ENCODE results near the gene STK24. TPM values are rescaled to one million over a fixed set of nuclear protein-coding genes. Genes with fewer than 3 reads are reported as not detected.

Gene STK24
- total RNA-seq, 1 donor from 2014 or later, result 92.3 TPM

- no peak for DNase-seq (ENCODE audit: low spot score)
- Mint-ChIP-seq H3K4me3 (ENCODE audit: unreplicated experiment) (no peak overlapping the region), H3K27me3 (ENCODE audit: unreplicated experiment) (peaks cover 12% of the 10 kb centered on the region), H3K9me3 (ENCODE audit: unreplicated experiment) (no peaks in the 10 kb centered on the region), H3K36me3 (ENCODE audit: low read depth, unreplicated experiment) (peaks cover 9% of the 10 kb centered on the region), H3K4me1 (ENCODE audit: unreplicated experiment) (peaks cover 17% of the 10 kb centered on the region), H3K27ac (ENCODE audit: unreplicated experiment) (no peak overlapping the region)
- no peak for TF ChIP-seq CTCF (IDR thresholded peaks at IDR 0.05; ENCODE audit: unreplicated experiment)
Measured at GRCh38 chr13:98530217-98530616, 46.7 kb downstream of the STK24 start.

GRCh38 chr13:98529171-98529570 lies 47.7 kb downstream of the STK24 start:
- Mint-ChIP-seq H3K4me1 (ENCODE audit: unreplicated experiment) (peaks cover 21% of the 10 kb centered on the region), H3K27ac (ENCODE audit: unreplicated experiment) (no peak overlapping the region), H3K36me3 (ENCODE audit: low read depth, unreplicated experiment) (peaks cover 9% of the 10 kb centered on the region), H3K27me3 (ENCODE audit: unreplicated experiment) (peaks cover 12% of the 10 kb centered on the region), H3K4me3 (ENCODE audit: unreplicated experiment) (no peak overlapping the region), H3K9me3 (ENCODE audit: unreplicated experiment) (no peaks in the 10 kb centered on the region)
- no peak for DNase-seq (ENCODE audit: low spot score)
- TF ChIP-seq CTCF (IDR thresholded peaks at IDR 0.05; ENCODE audit: unreplicated experiment), result no peak

GRCh38 chr13:98528663-98529064 lies 48.2 kb downstream of the STK24 start:
- no peak for TF ChIP-seq CTCF (IDR thresholded peaks at IDR 0.05; ENCODE audit: unreplicated experiment)
- Mint-ChIP-seq H3K27me3 (ENCODE audit: unreplicated experiment) (peaks cover 13% of the 10 kb centered on the region), H3K4me1 (ENCODE audit: unreplicated experiment) (peaks cover 24% of the 10 kb centered on the region), H3K27ac (ENCODE audit: unreplicated experiment) (no peak overlapping the region), H3K9me3 (ENCODE audit: unreplicated experiment) (no peaks in the 10 kb centered on the region), H3K4me3 (ENCODE audit: unreplicated experiment) (no peak overlapping the region), H3K36me3 (ENCODE audit: low read depth, unreplicated experiment) (peaks cover 9% of the 10 kb centered on the region)
- DNase-seq (ENCODE audit: low spot score), result no peak

GRCh38 chr13:98527526-98527925 lies 49.4 kb downstream of the STK24 start:
- TF ChIP-seq CTCF (IDR thresholded peaks at IDR 0.05; ENCODE audit: unreplicated experiment), result no peak
- DNase-seq (ENCODE audit: low spot score), result no peak
- Mint-ChIP-seq H3K27me3 (ENCODE audit: unreplicated experiment) (peaks cover 19% of the 10 kb centered on the region), H3K27ac (ENCODE audit: unreplicated experiment) (no peak overlapping the region), H3K4me1 (ENCODE audit: unreplicated experiment) (peaks cover 32% of the 10 kb centered on the region), H3K9me3 (ENCODE audit: unreplicated experiment) (no peaks in the 10 kb centered on the region), H3K4me3 (ENCODE audit: unreplicated experiment) (no peak overlapping the region), H3K36me3 (ENCODE audit: low read depth, unreplicated experiment) (peaks cover 9% of the 10 kb centered on the region)

- H3K4me3 Mint-ChIP-seq (ENCODE audit: unreplicated experiment), result no peak overlapping the region
- no peaks in the 10 kb centered on the region for H3K9me3 Mint-ChIP-seq (ENCODE audit: unreplicated experiment)
- no peak for TF ChIP-seq CTCF (IDR thresholded peaks at IDR 0.05; ENCODE audit: unreplicated experiment)
- peaks cover 24% of the 10 kb centered on the region for H3K27me3 Mint-ChIP-seq (ENCODE audit: unreplicated experiment)
- no peak overlapping the region for H3K27ac Mint-ChIP-seq (ENCODE audit: unreplicated experiment)
- peaks cover 9% of the 10 kb centered on the region for H3K36me3 Mint-ChIP-seq (ENCODE audit: low read depth, unreplicated experiment)
- peaks cover 44% of the 10 kb centered on the region for H3K4me1 Mint-ChIP-seq (ENCODE audit: unreplicated experiment)
- DNase-seq (ENCODE audit: low spot score), result no peak
Measured at GRCh38 chr13:98526182-98526512, 50.8 kb downstream of the STK24 start.

Data from endothelial cell (in vitro differentiated cells).